Measurements from ENCODE around the gene RPS10. TPM values are rescaled to one million over a fixed set of nuclear protein-coding genes. Genes with fewer than 3 reads are reported as not detected.

RPS10 gene
- total and polyA plus RNA-seq, 2 of the 8 experiments (the other 6 are each of a cell fraction or from before 2014, with no cell fraction given): 2,408 to 11,142 TPM

Other genes with a start within 250 kb of the RPS10 start
- 2,636 and 2,728 TPM in 2 replicates for gene HMGA1, start 189.2 kb downstream of the RPS10 start, total RNA-seq (2021; fragmentation: NEBNext Ultra II Directional; extraction: Animal tissue kit (Norgen Biotek cat#: 25700))
- gene HMGA1, start 189.2 kb downstream of the RPS10 start, polyA plus RNA-seq (2011; rRNA removed): 1,557 and 2,732 TPM in 2 replicates
- gene SMIM29, start 177.1 kb downstream of the RPS10 start, total RNA-seq (2021; fragmentation: NEBNext Ultra II Directional; extraction: Animal tissue kit (Norgen Biotek cat#: 25700)): 7.0 and 7.5 TPM in 2 replicates
- 22.4 and 34.7 TPM in 2 replicates for gene SMIM29, start 177.1 kb downstream of the RPS10 start, polyA plus RNA-seq (2011; rRNA removed)
- 36.3 and 36.9 TPM in 2 replicates for gene NUDT3, start 33.4 kb downstream of the RPS10 start, total RNA-seq (2021; fragmentation: NEBNext Ultra II Directional; extraction: Animal tissue kit (Norgen Biotek cat#: 25700))
- 9.8 and 14.1 TPM in 2 replicates for gene NUDT3, start 33.4 kb downstream of the RPS10 start, polyA plus RNA-seq (2011; rRNA removed)
- gene PACSIN1, start 40.0 kb upstream of the RPS10 start, total RNA-seq (2021; fragmentation: NEBNext Ultra II Directional; extraction: Animal tissue kit (Norgen Biotek cat#: 25700)): 10.5 and 11.1 TPM in 2 replicates
- 5.9 and 7.9 TPM in 2 replicates for gene PACSIN1, start 40.0 kb upstream of the RPS10 start, polyA plus RNA-seq (2011; rRNA removed)
- gene SPDEF, start 130.3 kb upstream of the RPS10 start, total RNA-seq (2021; fragmentation: NEBNext Ultra II Directional; extraction: Animal tissue kit (Norgen Biotek cat#: 25700)): 0.15 TPM in 1 of 2 replicates, not detected in the other
- gene SPDEF, start 130.3 kb upstream of the RPS10 start, polyA plus RNA-seq (2011; rRNA removed): 0.30 TPM in 2 replicates